ENCODE measurements around the gene BRS3. TPM values are rescaled to one million over a fixed set of nuclear protein-coding genes. Genes with fewer than 3 reads are reported as not detected.

Gene BRS3
- total RNA-seq, 1 donor = not detected

DNA sequence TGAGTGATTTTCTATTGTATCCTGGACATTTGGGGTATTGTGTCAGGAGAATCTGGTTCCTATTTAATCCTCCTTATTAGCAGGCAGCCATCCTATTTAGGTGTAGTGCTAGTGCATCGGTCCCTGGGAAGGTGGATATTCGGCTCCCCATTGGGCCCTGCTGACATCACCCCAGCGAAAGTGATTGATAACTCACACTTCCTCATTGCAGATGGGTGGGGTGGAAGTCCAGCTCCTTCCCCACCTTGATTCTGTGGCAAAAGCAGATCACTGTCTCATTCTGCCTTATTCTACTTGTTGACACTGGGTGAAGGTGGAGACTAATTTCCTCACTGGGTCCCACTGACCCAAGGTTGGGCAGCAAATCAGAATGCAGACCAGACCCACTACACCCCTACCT, 23.2 kb upstream of the BRS3 start:
- Histone ChIP-seq H3K27me3 (ENCODE audit: insufficient read depth, low read length) (no peaks in the 10 kb centered on the region), H3K27ac (ENCODE audit: low read depth, low read length) (no peak overlapping the region), H3K4me1 (ENCODE audit: insufficient read depth, low read length) (no peaks in the 10 kb centered on the region), H3K36me3 (ENCODE audit: insufficient read depth, low read length) (no peaks in the 10 kb centered on the region), H4K20me1 (ENCODE audit: insufficient read depth, low read length) (no peaks in the 10 kb centered on the region), H3K4me2 (ENCODE audit: insufficient read depth, low read length) (no peak overlapping the region), H2AFZ (ENCODE audit: low read length) (no peak overlapping the region), H3K9me3 (ENCODE audit: low read depth, low read length) (no peaks in the 10 kb centered on the region), H3K79me2 (ENCODE audit: insufficient read depth, low read length) (no peaks in the 10 kb centered on the region), H3K4me3 (ENCODE audit: insufficient read depth, low read length) (no peak overlapping the region)
- DNase-seq (ENCODE audit: insufficient read length, low spot score, missing footprints) = no peak
- TF ChIP-seq, protein P1, sequence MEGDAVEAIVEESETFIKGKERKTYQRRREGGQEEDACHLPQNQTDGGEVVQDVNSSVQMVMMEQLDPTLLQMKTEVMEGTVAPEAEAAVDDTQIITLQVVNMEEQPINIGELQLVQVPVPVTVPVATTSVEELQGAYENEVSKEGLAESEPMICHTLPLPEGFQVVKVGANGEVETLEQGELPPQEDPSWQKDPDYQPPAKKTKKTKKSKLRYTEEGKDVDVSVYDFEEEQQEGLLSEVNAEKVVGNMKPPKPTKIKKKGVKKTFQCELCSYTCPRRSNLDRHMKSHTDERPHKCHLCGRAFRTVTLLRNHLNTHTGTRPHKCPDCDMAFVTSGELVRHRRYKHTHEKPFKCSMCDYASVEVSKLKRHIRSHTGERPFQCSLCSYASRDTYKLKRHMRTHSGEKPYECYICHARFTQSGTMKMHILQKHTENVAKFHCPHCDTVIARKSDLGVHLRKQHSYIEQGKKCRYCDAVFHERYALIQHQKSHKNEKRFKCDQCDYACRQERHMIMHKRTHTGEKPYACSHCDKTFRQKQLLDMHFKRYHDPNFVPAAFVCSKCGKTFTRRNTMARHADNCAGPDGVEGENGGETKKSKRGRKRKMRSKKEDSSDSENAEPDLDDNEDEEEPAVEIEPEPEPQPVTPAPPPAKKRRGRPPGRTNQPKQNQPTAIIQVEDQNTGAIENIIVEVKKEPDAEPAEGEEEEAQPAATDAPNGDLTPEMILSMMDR (IDR thresholded peaks at IDR 0.05; ENCODE audit: extremely low read depth, low read depth, low read length) = no peak

- Histone ChIP-seq H3K27ac (ENCODE audit: low read depth, low read length) (no peak overlapping the region), H3K36me3 (ENCODE audit: insufficient read depth, low read length) (no peaks in the 10 kb centered on the region), H3K4me3 (ENCODE audit: insufficient read depth, low read length) (no peak overlapping the region), H3K9me3 (ENCODE audit: low read depth, low read length) (no peaks in the 10 kb centered on the region), H2AFZ (ENCODE audit: low read length) (no peak overlapping the region), H3K27me3 (ENCODE audit: insufficient read depth, low read length) (no peaks in the 10 kb centered on the region), H3K4me2 (ENCODE audit: insufficient read depth, low read length) (no peak overlapping the region), H3K4me1 (ENCODE audit: insufficient read depth, low read length) (no peaks in the 10 kb centered on the region), H3K79me2 (ENCODE audit: insufficient read depth, low read length) (no peaks in the 10 kb centered on the region), H4K20me1 (ENCODE audit: insufficient read depth, low read length) (no peaks in the 10 kb centered on the region)
- TF ChIP-seq, protein P1 (IDR thresholded peaks at IDR 0.05; ENCODE audit: extremely low read depth, low read depth, low read length) = no peak
- DNase-seq (ENCODE audit: insufficient read length, low spot score, missing footprints) = no peak
These were observed 20.4 kb upstream of the BRS3 start for GRCh38 chrX:136467303-136467702.

GRCh38 chrX:136468391-136469103, 19.2 kb upstream of the BRS3 start:
- H3K4me2 ChIP-seq (ENCODE audit: insufficient read depth, low read length) = no peak overlapping the region
- no peaks in the 10 kb centered on the region for H3K36me3 ChIP-seq (ENCODE audit: insufficient read depth, low read length)
- H3K27ac ChIP-seq (ENCODE audit: low read depth, low read length) = no peak overlapping the region
- no peaks in the 10 kb centered on the region for H3K9me3 ChIP-seq (ENCODE audit: low read depth, low read length)
- H3K27me3 ChIP-seq (ENCODE audit: insufficient read depth, low read length) = no peaks in the 10 kb centered on the region
- TF ChIP-seq, protein P1 (IDR thresholded peaks at IDR 0.05; ENCODE audit: extremely low read depth, low read depth, low read length) = no peak
- H3K79me2 ChIP-seq (ENCODE audit: insufficient read depth, low read length) = no peaks in the 10 kb centered on the region
- H4K20me1 ChIP-seq (ENCODE audit: insufficient read depth, low read length) = no peaks in the 10 kb centered on the region
- H2AFZ ChIP-seq (ENCODE audit: low read length) = no peak overlapping the region
- no peak overlapping the region for H3K4me3 ChIP-seq (ENCODE audit: insufficient read depth, low read length)
- no peak for DNase-seq (ENCODE audit: insufficient read length, low spot score, missing footprints)
- H3K4me1 ChIP-seq (ENCODE audit: insufficient read depth, low read length) = no peaks in the 10 kb centered on the region

GRCh38 chrX:136473663-136474062, 14.1 kb upstream of the BRS3 start:
- Histone ChIP-seq H3K27ac (ENCODE audit: low read depth, low read length) (no peak overlapping the region), H2AFZ (ENCODE audit: low read length) (no peak overlapping the region), H3K79me2 (ENCODE audit: insufficient read depth, low read length) (no peaks in the 10 kb centered on the region), H3K4me1 (ENCODE audit: insufficient read depth, low read length) (no peaks in the 10 kb centered on the region), H3K4me2 (ENCODE audit: insufficient read depth, low read length) (no peak overlapping the region), H3K4me3 (ENCODE audit: insufficient read depth, low read length) (no peak overlapping the region), H3K27me3 (ENCODE audit: insufficient read depth, low read length) (no peaks in the 10 kb centered on the region), H3K36me3 (ENCODE audit: insufficient read depth, low read length) (no peaks in the 10 kb centered on the region), H4K20me1 (ENCODE audit: insufficient read depth, low read length) (no peaks in the 10 kb centered on the region), H3K9me3 (ENCODE audit: low read depth, low read length) (no peaks in the 10 kb centered on the region)
- TF ChIP-seq, protein P1 (IDR thresholded peaks at IDR 0.05; ENCODE audit: extremely low read depth, low read depth, low read length) = no peak
- DNase-seq (ENCODE audit: insufficient read length, low spot score, missing footprints) = no peak
